ENCODE measurements around the gene POLR2L. TPM values are rescaled to one million over a fixed set of nuclear protein-coding genes. Genes with fewer than 3 reads are reported as not detected.

Gene POLR2L
- total and polyA plus RNA-seq, 2 of the 13 experiments (the other 11 are each of a cell fraction or from before 2014, with no cell fraction given), result 104 to 114 TPM

GRCh38 chr11:838441-839279 is 3.7 kb downstream of the POLR2L start (continued):
- TF ChIP-seq THAP9 (CRISPR knock-in tag; IDR thresholded peaks at IDR 0.05; ENCODE audit: borderline replicate concordance), result peak; percentile 62; the same call in 1 of the 2 replicates
- TF ChIP-seq ZSCAN30 (CRISPR knock-in tag; IDR thresholded peaks at IDR 0.05), result no peak
- TF ChIP-seq ZNF570 (CRISPR knock-in tag; IDR thresholded peaks at IDR 0.05; ENCODE audit: borderline replicate concordance), result 0 out of 2 replicates have a peak, but pooled peaks have one; percentile 56
- TF ChIP-seq GABPB1 (CRISPR knock-in tag; IDR thresholded peaks at IDR 0.05), result peak; percentile 62
- TF ChIP-seq HIC2 (CRISPR knock-in tag; IDR thresholded peaks at IDR 0.05; ENCODE audit: low read depth), result peak; percentile 67
- peak; percentile 88 for TF ChIP-seq ZNF772 (CRISPR knock-in tag; IDR thresholded peaks at IDR 0.05)
- TF ChIP-seq PAXIP1 (CRISPR knock-in tag; conservative IDR thresholded peaks at IDR 0.05), result peak; percentile 48
- 0 out of 2 replicates have a peak, but pooled peaks have one; percentile 7 for TF ChIP-seq LCORL (IDR thresholded peaks at IDR 0.05)
- TF ChIP-seq LCORL (CRISPR knock-in tag; IDR thresholded peaks at IDR 0.05), result peak; percentile 88
- TF ChIP-seq ZNF136 (CRISPR knock-in tag; IDR thresholded peaks at IDR 0.05; ENCODE audit: low read depth), result no peak
- no peak for TF ChIP-seq ZFP37 (CRISPR knock-in tag; IDR thresholded peaks at IDR 0.05; ENCODE audit: borderline replicate concordance)
- TF ChIP-seq AHR (CRISPR knock-in tag; IDR thresholded peaks at IDR 0.05), result no peak
- TF ChIP-seq ZFP36 (IDR thresholded peaks at IDR 0.05; ENCODE audit: borderline replicate concordance, low read depth, low read length, partially characterized antibody), result no peak
- TF ChIP-seq MLX (CRISPR knock-in tag; IDR thresholded peaks at IDR 0.05), result peak; percentile 71
- peak; percentile 79; the same call in 1 of the 2 replicates for TF ChIP-seq ATF5 (CRISPR knock-in tag; IDR thresholded peaks at IDR 0.05; ENCODE audit: low read depth)
- no peak for TF ChIP-seq BRD4 (CRISPR knock-in tag; IDR thresholded peaks at IDR 0.05)
